ENCODE measurements around the gene CRYGN. TPM values are rescaled to one million over a fixed set of nuclear protein-coding genes. Genes with fewer than 3 reads are reported as not detected.

The CRYGN gene
- total and polyA plus RNA-seq, 2 experiments from 2014 or later: 0.59 to 1.5 TPM

- ATAC-seq (peak; percentile 61), DNase-seq (ENCODE audit: low spot score) (peak; percentile 76)
- Histone ChIP-seq H2AFZ (peak within 1 kb of the TSS; percentile 94), H3K4me1 (ENCODE audit: insufficient read depth) (peaks cover 23% of the 10 kb centered on the region), H3K36me3 (ENCODE audit: insufficient read depth) (no peaks in the 10 kb centered on the region), H3K27me3 (ENCODE audit: insufficient read depth) (peaks cover 34% of the 10 kb centered on the region), H3K9me2 (ENCODE audit: insufficient read depth) (no peaks in the 10 kb centered on the region), H3K27ac (ENCODE audit: low read depth) (no peak within 1 kb of the TSS), H3K4me3 (peak within 1 kb of the TSS; percentile 92), H3F3A (replicated peaks; ENCODE audit: low read depth) (peaks cover 4% of the 10 kb centered on the region; the same call in 1 of the 2 replicates), H3K4me2 (peak within 1 kb of the TSS; percentile 93), H4K20me1 (replicated peaks; ENCODE audit: insufficient read depth) (no peaks in the 10 kb centered on the region; the same call in none of the 2 replicates), H3K79me2 (replicated peaks; ENCODE audit: insufficient read depth) (no peaks in the 10 kb centered on the region; the same call in 1 of the 2 replicates)
- Mint-ChIP-seq H3K27ac (no peak within 1 kb of the TSS), H3K4me1 (peaks cover 32% of the 10 kb centered on the region), H3K4me3 (peak within 1 kb of the TSS; percentile 81), H3K9me3 (peaks cover 4% of the 10 kb centered on the region; the same call in 1 of the 3 replicates), H3K27me3 (ENCODE audit: insufficient read depth, low read depth, poor library complexity) (peaks cover 27% of the 10 kb centered on the region), H3K36me3 (ENCODE audit: low read depth) (no peaks in the 10 kb centered on the region; the same call in 2 of the 3 replicates)
- TF ChIP-seq ZNF114 (CRISPR knock-in tag; IDR thresholded peaks at IDR 0.05) (no peak), POLR2AphosphoS5 (IDR thresholded peaks at IDR 0.05; ENCODE audit: low read depth) (peak; percentile 50)
These were observed 30.1 kb downstream of the CRYGN start, which contains the start of gene WDR86 for GRCh38 chr7:151409667-151410404. Gene WDR86 (minus strand): TSS chr7:151410038. CDS start chr7:151409589, 449 bp downstream.

GRCh38 chr7:151408839-151409666, 30.9 kb downstream of the CRYGN start:
- H3K4me3 Mint-ChIP-seq: peak overlapping the region; percentile 77
- peak overlapping the region; percentile 93 for H3K4me2 ChIP-seq
- no peaks in the 10 kb centered on the region; the same call in 2 of the 3 replicates for H3K36me3 Mint-ChIP-seq (ENCODE audit: low read depth)
- H3K27ac Mint-ChIP-seq: no peak overlapping the region
- H2AFZ ChIP-seq: peak overlapping the region; percentile 94; the same call in 1 of the 2 replicates
- peaks cover 33% of the 10 kb centered on the region for H3K27me3 ChIP-seq (ENCODE audit: insufficient read depth)
- H3K4me1 ChIP-seq (ENCODE audit: insufficient read depth): peaks cover 23% of the 10 kb centered on the region
- H3K9me3 Mint-ChIP-seq: peaks cover 4% of the 10 kb centered on the region; the same call in 1 of the 3 replicates
- H3K9me2 ChIP-seq (ENCODE audit: insufficient read depth): no peaks in the 10 kb centered on the region
- ATAC-seq (peak; percentile 44), DNase-seq (ENCODE audit: low spot score) (peak; percentile 79)
- H3K27ac ChIP-seq (ENCODE audit: low read depth): no peak overlapping the region
- no peaks in the 10 kb centered on the region for H3K36me3 ChIP-seq (ENCODE audit: insufficient read depth)
- H3K79me2 ChIP-seq (replicated peaks; ENCODE audit: insufficient read depth): no peaks in the 10 kb centered on the region; the same call in 1 of the 2 replicates
- peaks cover 34% of the 10 kb centered on the region for H3K4me1 Mint-ChIP-seq
- H4K20me1 ChIP-seq (replicated peaks; ENCODE audit: insufficient read depth): no peaks in the 10 kb centered on the region; the same call in none of the 2 replicates
- H3F3A ChIP-seq (replicated peaks; ENCODE audit: low read depth): peaks cover 4% of the 10 kb centered on the region; the same call in 1 of the 2 replicates
- H3K27me3 Mint-ChIP-seq (ENCODE audit: insufficient read depth, low read depth, poor library complexity): peaks cover 26% of the 10 kb centered on the region
- H3K4me3 ChIP-seq: peak overlapping the region; percentile 92
- TF ChIP-seq EZH2phosphoT487 (IDR thresholded peaks at IDR 0.05; ENCODE audit: unreplicated experiment) (no peak), POLR2AphosphoS5 (IDR thresholded peaks at IDR 0.05; ENCODE audit: low read depth) (no peak), NANOG (IDR thresholded peaks at IDR 0.05; ENCODE audit: borderline replicate concordance) (no peak), CREB1 (CRISPR knock-in tag; IDR thresholded peaks at IDR 0.05; ENCODE audit: low read depth) (no peak), JUNB (IDR thresholded peaks at IDR 0.05; ENCODE audit: unreplicated experiment) (no peak), REST (IDR thresholded peaks at IDR 0.05; ENCODE audit: unreplicated experiment) (no peak), ZNF462 (CRISPR knock-in tag; IDR thresholded peaks at IDR 0.05) (no peak)

Measured in GM23338 (cell line).